ENCODE measurements around the gene PHYH. TPM values are rescaled to one million over a fixed set of nuclear protein-coding genes. Genes with fewer than 3 reads are reported as not detected.
A peak's percentile ranks its signal among the peaks of the same experiment; 100 is the strongest.
"Not testable (repeated sequence)": the region's sequence is repeated elsewhere in the genome, so short reads cannot be mapped to it uniquely, and the experiment has no call there.

Gene PHYH
- total RNA-seq, 1 donor from 2014 or later, result 8.3 TPM

DNA sequence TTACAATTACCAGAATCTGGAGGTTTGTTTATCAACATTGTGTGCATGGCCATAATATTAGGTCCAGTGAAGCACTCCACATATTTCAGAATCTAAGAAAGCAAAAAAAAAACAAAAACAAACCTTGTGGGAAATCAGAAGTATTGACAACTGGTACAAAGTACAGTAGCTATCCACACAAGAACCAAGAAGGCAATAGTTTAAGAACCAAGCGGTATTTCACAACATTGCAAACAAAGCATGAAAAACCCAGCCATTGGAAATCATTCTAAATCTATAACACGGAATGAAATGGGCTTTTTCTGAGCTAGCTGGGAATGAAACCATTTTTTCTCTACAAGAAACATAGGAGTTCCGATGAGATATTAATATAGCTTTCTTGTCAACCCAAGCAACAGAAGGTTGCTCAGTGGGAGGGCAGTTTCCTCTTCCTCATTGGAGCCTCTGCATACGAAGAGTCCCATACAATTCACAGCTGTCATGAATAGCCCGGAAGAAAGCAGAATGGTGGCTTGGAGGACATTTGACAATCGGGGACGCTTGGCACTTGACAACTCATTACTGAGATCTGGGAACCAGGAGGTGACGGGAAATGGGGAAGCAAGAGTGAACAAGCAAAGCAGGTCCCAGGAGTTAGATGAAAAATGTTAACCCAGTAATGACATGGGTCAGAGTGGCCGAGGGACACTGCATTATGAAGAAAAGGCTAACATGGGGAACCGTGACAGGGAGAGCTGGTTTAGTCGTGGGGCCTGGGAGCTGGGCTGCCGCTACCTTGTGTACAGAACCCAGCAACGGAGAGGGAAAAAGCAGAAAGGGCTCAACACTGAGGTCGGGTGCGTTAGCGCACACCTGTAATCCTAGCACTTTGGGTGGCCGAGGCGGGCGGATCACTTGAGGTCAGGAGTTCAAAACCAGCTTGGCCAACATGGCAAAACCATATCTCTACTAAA, 7.8 kb downstream of the PHYH start:
- Histone ChIP-seq H4K20me1 (ENCODE audit: insufficient read depth, low read length) (no peaks in the 10 kb centered on the region), H3K79me2 (ENCODE audit: insufficient read depth, low read length) (no peaks in the 10 kb centered on the region), H3K4me1 (ENCODE audit: insufficient read depth, low read length) (no peaks in the 10 kb centered on the region), H3K36me3 (ENCODE audit: insufficient read depth, low read length) (peaks cover 2% of the 10 kb centered on the region), H3K9ac (ENCODE audit: low read length) (no peak overlapping the region), H3K4me3 (ENCODE audit: insufficient read depth, low read depth, low read length) (no peak overlapping the region), H3K4me2 (ENCODE audit: low read length) (no peak overlapping the region), H3K9me3 (ENCODE audit: insufficient read depth, low read depth, low read length) (no peaks in the 10 kb centered on the region), H3K27me3 (ENCODE audit: insufficient read depth, low read length) (no peaks in the 10 kb centered on the region), H2AFZ (ENCODE audit: low read depth, low read length) (no peak overlapping the region), H3K27ac (ENCODE audit: low read depth, low read length) (no peak overlapping the region)
- Mint-ChIP-seq H3K27ac (ENCODE audit: unreplicated experiment) (no peak overlapping the region), H3K4me3 (ENCODE audit: unreplicated experiment) (no peak overlapping the region), H3K27me3 (ENCODE audit: low read depth, unreplicated experiment) (no peaks in the 10 kb centered on the region), H3K4me1 (ENCODE audit: low read depth, unreplicated experiment) (no peaks in the 10 kb centered on the region), H3K36me3 (ENCODE audit: low read depth, unreplicated experiment) (no peaks in the 10 kb centered on the region), H3K9me3 (ENCODE audit: unreplicated experiment) (no peaks in the 10 kb centered on the region)
- TF ChIP-seq, protein P1, sequence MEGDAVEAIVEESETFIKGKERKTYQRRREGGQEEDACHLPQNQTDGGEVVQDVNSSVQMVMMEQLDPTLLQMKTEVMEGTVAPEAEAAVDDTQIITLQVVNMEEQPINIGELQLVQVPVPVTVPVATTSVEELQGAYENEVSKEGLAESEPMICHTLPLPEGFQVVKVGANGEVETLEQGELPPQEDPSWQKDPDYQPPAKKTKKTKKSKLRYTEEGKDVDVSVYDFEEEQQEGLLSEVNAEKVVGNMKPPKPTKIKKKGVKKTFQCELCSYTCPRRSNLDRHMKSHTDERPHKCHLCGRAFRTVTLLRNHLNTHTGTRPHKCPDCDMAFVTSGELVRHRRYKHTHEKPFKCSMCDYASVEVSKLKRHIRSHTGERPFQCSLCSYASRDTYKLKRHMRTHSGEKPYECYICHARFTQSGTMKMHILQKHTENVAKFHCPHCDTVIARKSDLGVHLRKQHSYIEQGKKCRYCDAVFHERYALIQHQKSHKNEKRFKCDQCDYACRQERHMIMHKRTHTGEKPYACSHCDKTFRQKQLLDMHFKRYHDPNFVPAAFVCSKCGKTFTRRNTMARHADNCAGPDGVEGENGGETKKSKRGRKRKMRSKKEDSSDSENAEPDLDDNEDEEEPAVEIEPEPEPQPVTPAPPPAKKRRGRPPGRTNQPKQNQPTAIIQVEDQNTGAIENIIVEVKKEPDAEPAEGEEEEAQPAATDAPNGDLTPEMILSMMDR (IDR thresholded peaks at IDR 0.05; ENCODE audit: insufficient read depth, low read depth, low read length), result no peak
- TF ChIP-seq EZH2 (IDR thresholded peaks at IDR 0.05; ENCODE audit: insufficient read depth, low read length), result no peak
- DNase-seq (ENCODE audit: low read depth) (no peak), FAIRE-seq (no peak)

DNA sequence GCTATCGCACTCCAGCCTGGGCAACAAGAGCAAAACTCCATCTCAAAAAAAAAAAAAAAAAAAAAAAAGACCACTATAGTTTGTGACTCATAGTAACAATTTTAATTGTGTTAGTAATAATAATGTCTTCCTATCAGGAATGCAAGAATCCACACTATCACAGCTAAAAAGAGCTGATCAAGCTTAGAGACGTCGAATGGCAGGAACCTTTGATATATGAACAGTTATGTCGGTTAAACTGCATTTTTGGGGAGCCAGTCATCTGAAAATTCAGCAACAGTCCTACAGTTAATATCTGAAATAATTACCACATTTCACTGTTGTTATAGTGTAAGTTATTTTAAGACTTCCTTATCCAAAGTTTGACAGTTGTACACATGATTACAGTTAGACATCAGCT, 8.8 kb downstream of the PHYH start:
- no peaks in the 10 kb centered on the region for H3K4me1 ChIP-seq (ENCODE audit: insufficient read depth, low read length)
- H3K27ac ChIP-seq (ENCODE audit: low read depth, low read length), result no peak overlapping the region
- Mint-ChIP-seq H3K36me3 (ENCODE audit: low read depth, unreplicated experiment) (no peaks in the 10 kb centered on the region), H3K27ac (ENCODE audit: unreplicated experiment) (no peak overlapping the region), H3K4me1 (ENCODE audit: low read depth, unreplicated experiment) (no peaks in the 10 kb centered on the region), H3K4me3 (ENCODE audit: unreplicated experiment) (no peak overlapping the region), H3K9me3 (ENCODE audit: unreplicated experiment) (no peaks in the 10 kb centered on the region), H3K27me3 (ENCODE audit: low read depth, unreplicated experiment) (no peaks in the 10 kb centered on the region)
- FAIRE-seq (no peak), DNase-seq (ENCODE audit: low read depth) (peak; percentile 37)
- H3K27me3 ChIP-seq (ENCODE audit: insufficient read depth, low read length), result no peaks in the 10 kb centered on the region
- H2AFZ ChIP-seq (ENCODE audit: low read depth, low read length), result no peak overlapping the region
- H3K4me2 ChIP-seq (ENCODE audit: low read length), result no peak overlapping the region
- H3K4me3 ChIP-seq (ENCODE audit: insufficient read depth, low read depth, low read length), result no peak overlapping the region
- no peaks in the 10 kb centered on the region for H4K20me1 ChIP-seq (ENCODE audit: insufficient read depth, low read length)
- no peaks in the 10 kb centered on the region for H3K79me2 ChIP-seq (ENCODE audit: insufficient read depth, low read length)
- no peaks in the 10 kb centered on the region for H3K9me3 ChIP-seq (ENCODE audit: insufficient read depth, low read depth, low read length)
- no peak overlapping the region for H3K9ac ChIP-seq (ENCODE audit: low read length)
- TF ChIP-seq EZH2 (IDR thresholded peaks at IDR 0.05; ENCODE audit: insufficient read depth, low read length), result no peak
- TF ChIP-seq, protein P1 (IDR thresholded peaks at IDR 0.05; ENCODE audit: insufficient read depth, low read depth, low read length), result no peak
- H3K36me3 ChIP-seq (ENCODE audit: insufficient read depth, low read length), result peaks cover 2% of the 10 kb centered on the region

DNA sequence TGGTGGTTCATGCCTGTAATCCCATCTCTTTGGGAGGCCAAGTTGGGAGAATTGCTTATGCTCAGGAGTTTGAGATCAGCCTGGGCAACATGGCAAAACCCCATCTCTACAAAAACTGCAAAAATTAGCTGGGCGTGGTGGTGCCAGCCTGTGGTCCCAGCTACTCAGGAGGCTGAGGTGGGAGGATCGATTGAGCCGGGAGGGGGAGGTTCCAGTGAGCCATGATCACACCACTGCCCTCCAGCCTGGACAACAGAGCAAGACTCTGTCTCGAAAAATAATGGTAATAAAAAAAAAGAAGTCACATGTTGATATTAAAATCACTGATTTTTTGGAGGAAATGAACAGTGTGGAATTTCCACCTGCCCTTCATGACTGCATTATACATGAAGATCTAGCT, 15.8 kb downstream of the PHYH start:
- Histone ChIP-seq H3K36me3 (ENCODE audit: insufficient read depth, low read length) (peaks cover 2% of the 10 kb centered on the region), H3K4me1 (ENCODE audit: insufficient read depth, low read length) (no peaks in the 10 kb centered on the region), H3K27me3 (ENCODE audit: insufficient read depth, low read length) (no peaks in the 10 kb centered on the region), H2AFZ (ENCODE audit: low read depth, low read length) (no peak overlapping the region), H3K4me2 (ENCODE audit: low read length) (no peak overlapping the region), H3K27ac (ENCODE audit: low read depth, low read length) (no peak overlapping the region), H3K4me3 (ENCODE audit: insufficient read depth, low read depth, low read length) (no peak overlapping the region), H3K9me3 (ENCODE audit: insufficient read depth, low read depth, low read length) (no peaks in the 10 kb centered on the region), H3K9ac (ENCODE audit: low read length) (no peak overlapping the region), H4K20me1 (ENCODE audit: insufficient read depth, low read length) (no peaks in the 10 kb centered on the region), H3K79me2 (ENCODE audit: insufficient read depth, low read length) (no peaks in the 10 kb centered on the region)
- DNase-seq (ENCODE audit: low read depth) (no peak), FAIRE-seq (no peak)
- no peaks in the 10 kb centered on the region for H3K36me3 Mint-ChIP-seq (ENCODE audit: low read depth, unreplicated experiment)
- H3K4me3 Mint-ChIP-seq (ENCODE audit: unreplicated experiment), result no peak overlapping the region
- TF ChIP-seq, protein P1 (IDR thresholded peaks at IDR 0.05; ENCODE audit: insufficient read depth, low read depth, low read length), result no peak
- TF ChIP-seq EZH2 (IDR thresholded peaks at IDR 0.05; ENCODE audit: insufficient read depth, low read length), result no peak
- H3K9me3 Mint-ChIP-seq (ENCODE audit: unreplicated experiment), result no peaks in the 10 kb centered on the region
- H3K27ac Mint-ChIP-seq (ENCODE audit: unreplicated experiment), result no peak overlapping the region
- no peaks in the 10 kb centered on the region for H3K27me3 Mint-ChIP-seq (ENCODE audit: low read depth, unreplicated experiment)
- H3K4me1 Mint-ChIP-seq (ENCODE audit: low read depth, unreplicated experiment), result no peaks in the 10 kb centered on the region

DNA sequence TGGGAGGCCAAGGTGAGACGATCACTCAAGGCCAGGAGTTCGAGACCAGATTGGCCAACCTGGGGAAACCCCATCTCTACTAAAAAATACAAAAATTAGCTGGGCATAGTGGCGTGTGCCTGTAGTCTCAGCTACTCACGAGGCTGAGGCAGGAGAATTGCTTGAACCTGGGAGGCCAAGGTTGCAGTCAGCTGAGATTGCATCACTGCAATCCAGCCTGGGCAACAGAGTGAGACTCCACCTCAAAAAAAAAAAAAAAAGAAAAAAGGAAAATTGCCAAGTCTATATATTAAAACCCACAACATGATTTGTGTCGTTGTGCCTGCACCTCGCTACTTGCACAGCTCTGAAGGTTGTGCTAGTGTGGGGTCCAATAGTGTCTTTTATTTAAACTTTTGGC, 17.5 kb downstream of the PHYH start:
- FAIRE-seq; H2AFZ ChIP-seq (ENCODE audit: low read depth, low read length); H3K36me3 Mint-ChIP-seq (ENCODE audit: low read depth, unreplicated experiment); H3K4me2 ChIP-seq (ENCODE audit: low read length); H3K27ac ChIP-seq (ENCODE audit: low read depth, low read length); H3K9me3 Mint-ChIP-seq (ENCODE audit: unreplicated experiment); H3K79me2 ChIP-seq (ENCODE audit: insufficient read depth, low read length); H3K4me3 Mint-ChIP-seq (ENCODE audit: unreplicated experiment); H3K9ac ChIP-seq (ENCODE audit: low read length); H3K4me3 ChIP-seq (ENCODE audit: insufficient read depth, low read depth, low read length); H3K36me3 ChIP-seq (ENCODE audit: insufficient read depth, low read length); H3K27me3 ChIP-seq (ENCODE audit: insufficient read depth, low read length); DNase-seq (ENCODE audit: low read depth); H3K9me3 ChIP-seq (ENCODE audit: insufficient read depth, low read depth, low read length); H4K20me1 ChIP-seq (ENCODE audit: insufficient read depth, low read length); H3K4me1 ChIP-seq (ENCODE audit: insufficient read depth, low read length); H3K27ac Mint-ChIP-seq (ENCODE audit: unreplicated experiment); H3K27me3 Mint-ChIP-seq (ENCODE audit: low read depth, unreplicated experiment); H3K4me1 Mint-ChIP-seq (ENCODE audit: low read depth, unreplicated experiment): not testable (repeated sequence)

Measured in astrocyte (in vitro differentiated cells and primary cell).